Nucleus accumbens (tissue), 56 donors: ENCODE measurements around the gene TMEM92.

ENCODE experiments used
- DNase-seq, 56 donors: peaks; one replicate each; lab custom pipeline; 2025; lab: John Stamatoyannopoulos, UW

TMEM92 gene

GRCh38 chr17:50319306-50320004 lies 45.2 kb downstream of the TMEM92 start:
- no peak for DNase-seq

- no peak for DNase-seq
Observed at GRCh38 chr17:50322271-50322670, 48.0 kb downstream of the TMEM92 start.

- DNase-seq: no peak
Observed at GRCh38 chr17:50323060-50323459, 48.8 kb downstream of the TMEM92 start.

- DNase-seq: no peak
Observed at GRCh38 chr17:50325906-50326305, 51.6 kb downstream of the TMEM92 start.

- no peak for DNase-seq
Observed at GRCh38 chr17:50326831-50327364, 52.6 kb downstream of the TMEM92 start.

- DNase-seq: no peak
Observed at GRCh38 chr17:50328363-50329325, 54.4 kb downstream of the TMEM92 start.

- no peak for DNase-seq
Observed at GRCh38 chr17:50329716-50330115, 55.5 kb downstream of the TMEM92 start.

- DNase-seq: no peak
Observed at GRCh38 chr17:50330151-50330775, 56.0 kb downstream of the TMEM92 start.
